HCT116 (cell line): Measurements from ENCODE around the gene ARHGAP18. TPM values are rescaled to one million over a fixed set of nuclear protein-coding genes. Genes with fewer than 3 reads are reported as not detected.

ENCODE experiments used
- ATAC-seq: fragments of 200-7000 bp; cut with Tn5 transposase; 2 replicates; pipeline ENCODE4 v1.9.1; 2020; ENCODE audit warnings: mild to moderate bottlenecking, moderate library complexity
- BruUV-seq: library from RNA; stranded (reverse); fragments of 400-500 nt; replicated peaks from 2 replicates; lab custom pipeline; 2021; lab: Mats Ljungman, UMichigan
- CTCF ChIA-PET: fragments of 300-600 bp; sonication (Branson Sonifier 250); formaldehyde crosslinking; loops from one replicate; lab custom pipeline; 2021; ENCODE audit warnings: antibody characterized with exemption; lab: Charles Lee
- POLR2A ChIA-PET: fragments of 300-600, 350-600 bp; sonication (Branson Sonifier 250); formaldehyde crosslinking; loops from one replicate; lab custom pipeline; 2021; ENCODE audit warnings: antibody characterized with exemption; lab: Charles Lee
- RAD21 ChIA-PET, 2 experiments: fragments of 300-600 bp; sonication (Branson Sonifier 250); formaldehyde crosslinking; loops; one replicate each; lab custom pipeline; 2023; ENCODE audit warnings: low total read pairs in 2 of 2; ENCODE audit not compliant: uncharacterized antibody in 2 of 2, unreplicated experiment in 2 of 2, low non-redundant PET in 1 of 2; lab: Charles Lee
- DNase-seq: peaks from one replicate; pipeline ENCODE4 v3.0.0-alpha.2; 2010; ENCODE audit warnings: low read depth, low spot score
- H2AFZ ChIP-seq: fragments of 200-600 bp; shearing (Covaris generic), sonication (generic); 2 replicates; pipeline ENCODE4 v1.6.1; 2017; ENCODE audit warnings: low read depth, mixed run types, mixed read lengths, antibody characterized with exemption, low read length; ENCODE audit not compliant: poor library complexity, severe bottlenecking
- H3K27ac ChIP-seq: 2 replicates; pipeline ENCODE4 v1.5.1; 2012; ENCODE audit warnings: low read depth, low read length
- H3K27me3 ChIP-seq: fragments of 200-600 bp; sonication (generic); 2 replicates; pipeline ENCODE4 v1.6.1; 2016; ENCODE audit warnings: mixed run types, low read length, mixed read lengths; ENCODE audit not compliant: insufficient read depth
- H3K36me3 ChIP-seq, 2 experiments: fragments of 200-500 bp in 1 of 2; fragments of 200-600 bp in 1 of 2; sonication (Bioruptor generic) in 1 of 2; sonication (generic) in 1 of 2; 2 replicates each; pipeline versions ENCODE4 v1.5.1 to v1.6.1; 2014 to 2016; ENCODE audit warnings: low read length in 2 of 2, inconsistent platforms in 1 of 2, mixed read lengths in 1 of 2, mixed run types in 1 of 2; ENCODE audit not compliant: insufficient read depth in 2 of 2, control insufficient read depth in 1 of 2
- H3K4me1 ChIP-seq, 2 experiments: fragments of 200-600 bp in 1 of 2; sonication (generic) in 1 of 2; 2 replicates each; pipeline versions ENCODE4 v1.5.1 to v1.6.1; 2012 to 2017; ENCODE audit warnings: low read length in 2 of 2, inconsistent platforms in 1 of 2, mild to moderate bottlenecking in 1 of 2, mixed read lengths in 1 of 2, mixed run types in 1 of 2, moderate library complexity in 1 of 2; ENCODE audit not compliant: insufficient read depth in 2 of 2, control insufficient read depth in 1 of 2
- H3K4me2 ChIP-seq: fragments of 200-600 bp; sonication (generic); 2 replicates; pipeline ENCODE4 v1.6.1; 2017; ENCODE audit warnings: mixed run types, low read length, mixed read lengths
- H3K4me3 ChIP-seq, 2 experiments: fragments of 200-600 bp in 1 of 2; sonication (generic) in 1 of 2; replicated peaks in 1 of 2; 2 replicates each; pipeline ENCODE4 v1.5.1; 2011 to 2016; ENCODE audit warnings: low read length in 2 of 2, control low read depth in 1 of 2, low read depth in 1 of 2, mild to moderate bottlenecking in 1 of 2, mixed read lengths in 1 of 2, mixed run types in 1 of 2
- H3K79me2 ChIP-seq: fragments of 200-600 bp; sonication (generic); 2 replicates; pipeline ENCODE4 v1.6.1; 2017; ENCODE audit warnings: mild to moderate bottlenecking, mixed run types, low read length, moderate library complexity, mixed read lengths; ENCODE audit not compliant: insufficient read depth
- H3K9ac ChIP-seq: fragments of 200-600 bp; sonication (generic); 2 replicates; pipeline ENCODE4 v1.6.1; 2016; ENCODE audit warnings: low read length, mixed read lengths
- H3K9me2 ChIP-seq: fragments of 200-600 bp; sonication (generic), shearing (Covaris generic); 2 replicates; pipeline ENCODE4 v1.6.1; 2017; ENCODE audit warnings: mixed run types, mild to moderate bottlenecking, moderate library complexity; ENCODE audit not compliant: insufficient read depth
- H3K9me3 ChIP-seq, 2 experiments: fragments of 200-500 bp in 1 of 2; fragments of 200-600 bp in 1 of 2; sonication (Bioruptor generic) in 1 of 2; sonication (generic) in 1 of 2; 2 replicates each; pipeline ENCODE4 v1.6.1; 2014 to 2017; ENCODE audit warnings: low read length in 2 of 2, mixed read lengths in 2 of 2, inconsistent platforms in 1 of 2, low read depth in 1 of 2, mild to moderate bottlenecking in 1 of 2, mixed run types in 1 of 2, moderate library complexity in 1 of 2; ENCODE audit not compliant: control insufficient read depth in 1 of 2, insufficient read depth in 1 of 2
- H4K20me1 ChIP-seq: fragments of 200-600 bp; sonication (generic), shearing (Covaris generic); 2 replicates; pipeline ENCODE4 v1.6.1; 2017; ENCODE audit warnings: mixed run types, mild to moderate bottlenecking, moderate library complexity; ENCODE audit not compliant: insufficient read depth
- CBX3 ChIP-seq: IDR thresholded peaks from 2 replicates; pipeline ENCODE4 v1.6.1; 2012; ENCODE audit warnings: low read depth
- CEBPB ChIP-seq: IDR thresholded peaks from 2 replicates; pipeline ENCODE4 v1.6.1; 2012; ENCODE audit warnings: low read depth
- EGR1 ChIP-seq: IDR thresholded peaks from 2 replicates; pipeline ENCODE4 v1.6.1; 2012; ENCODE audit warnings: low read depth
- ELF1 ChIP-seq: IDR thresholded peaks from 2 replicates; pipeline ENCODE4 v1.6.1; 2012; ENCODE audit warnings: low read depth, borderline replicate concordance
- EZH2 ChIP-seq: fragments of 200-600 bp; sonication (generic); IDR thresholded peaks from 2 replicates; pipeline ENCODE4 v1.6.1; 2017; ENCODE audit warnings: antibody characterized with exemption, mixed run types
- POLR2A ChIP-seq: IDR thresholded peaks from 2 replicates; pipeline ENCODE4 v1.7.0; 2011; ENCODE audit warnings: borderline replicate concordance; ENCODE audit not compliant: insufficient read depth, insufficient read length; ENCODE audit errors: extremely low read depth
- POLR2AphosphoS5 ChIP-seq: IDR thresholded peaks from 2 replicates; pipeline ENCODE4 v1.6.1; 2011; ENCODE audit warnings: mild to moderate bottlenecking, low read depth, low read length, moderate library complexity
- RAD21 ChIP-seq: IDR thresholded peaks from 2 replicates; pipeline ENCODE4 v1.6.1; 2012; ENCODE audit warnings: low read depth, mild to moderate bottlenecking
- SIN3A ChIP-seq: IDR thresholded peaks from 2 replicates; pipeline ENCODE4 v1.6.1; 2012; ENCODE audit warnings: low read depth
- SP1 ChIP-seq: IDR thresholded peaks from 2 replicates; pipeline ENCODE4 v1.6.1; 2012; ENCODE audit warnings: low read depth
- SRF ChIP-seq: IDR thresholded peaks from 2 replicates; pipeline ENCODE4 v1.6.1; 2012; ENCODE audit warnings: low read depth
- TCF7L2 ChIP-seq: IDR thresholded peaks from 2 replicates; pipeline ENCODE4 v1.7.0; 2011; ENCODE audit warnings: borderline replicate concordance, inconsistent platforms; ENCODE audit not compliant: insufficient read depth, insufficient read length; ENCODE audit errors: extremely low read depth
- ZFX ChIP-seq: fragments of 450-650 bp; IDR thresholded peaks from 2 replicates; pipeline ENCODE4 v1.6.1; 2017
- ZNF274 ChIP-seq: fragments of 200-500 bp; sonication (Bioruptor generic); IDR thresholded peaks from 2 replicates; pipeline ENCODE4 v1.6.1; 2014; ENCODE audit warnings: mild to moderate bottlenecking, low read depth, low read length, inconsistent platforms
- intact Hi-C: fragments of 100-400 bp; cut with micrococcal nuclease; formaldehyde crosslinking; loops from 2 replicates; pipeline ENCODE4 v1.10.0; 2022
- total RNA-seq: library from RNA; stranded (reverse); gene quantifications from one replicate; pipeline ENCODE4 v1.2.1, GENCODE V29; 2021; ENCODE audit not compliant: unreplicated experiment
- TF ChIP-seq, protein P1 (sequence below), 3 experiments: fragments of 200-600 bp in 1 of 3; sonication (generic) in 1 of 3; IDR thresholded peaks in 2 of 3; conservative IDR thresholded peaks in 1 of 3; 2 replicates each; pipeline ENCODE4 v1.5.1; 2012 to 2017; ENCODE audit warnings: low read depth in 2 of 3, low read length in 2 of 3, antibody characterized with exemption in 1 of 3, borderline replicate concordance in 1 of 3, control low read depth in 1 of 3, mild to moderate bottlenecking in 1 of 3, mixed read lengths in 1 of 3, mixed run types in 1 of 3, moderate library complexity in 1 of 3; ENCODE audit not compliant: insufficient read depth in 1 of 3

ARHGAP18 gene
- total RNA-seq, 1 experiment from 2014 or later = 70.3 TPM

DNA sequence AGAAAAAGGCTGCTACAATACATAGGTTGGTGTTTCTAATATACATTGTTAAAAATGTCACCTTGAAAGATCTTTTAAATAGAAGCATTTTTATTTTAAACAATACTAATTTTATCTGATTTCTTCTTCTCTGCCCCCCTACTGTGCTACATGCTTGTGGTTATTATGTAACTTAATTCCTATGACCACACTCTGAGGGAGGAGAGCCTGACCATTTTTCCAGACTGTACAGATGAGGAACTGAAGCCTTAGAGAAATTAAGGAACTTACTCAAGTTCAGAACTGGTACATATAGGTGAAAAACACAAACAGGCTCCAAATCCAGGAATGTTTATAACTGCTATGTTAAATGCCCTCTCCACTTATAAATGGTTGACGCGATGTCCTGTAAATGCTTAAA, 43.4 kb upstream of the ARHGAP18 start:
- Histone ChIP-seq H3K9me2 (no peaks in the 10 kb centered on the region), H3K4me2 (peak overlapping the region; percentile 55), H3K4me1 (peaks cover 57 to 58% of the 10 kb centered on the region in 2 experiments), H3K27me3 (no peaks in the 10 kb centered on the region), H3K36me3 (no peaks in the 10 kb centered on the region), H2AFZ (peak overlapping the region; percentile 87), H3K79me2 (no peaks in the 10 kb centered on the region), H3K4me3 (no peak overlapping the region)
- BruUV-seq = no TSS peak
- ATAC-seq = no peak
- RAD21 ChIA-PET = interaction anchor here in 1 of 2 experiments (0.7 kb wide), 1 partner anchor 42 kb away, joined by 5 read pairs; no protein-coding TSS in a partner anchor
- POLR2A ChIA-PET = no interaction called here
- CTCF ChIA-PET = interaction anchor here (0.6 kb wide), 1 partner anchor 86 kb away, joined by 3 read pairs; no protein-coding TSS in a partner anchor
- intact Hi-C loops = no loop called here
- DNase-seq = no peak
- TF ChIP-seq SP1 (0 out of 2 replicates have a peak, but pooled peaks have one; percentile 27), CEBPB (0 out of 2 replicates have a peak, but pooled peaks have one; percentile 25), RAD21 (no peak), POLR2AphosphoS5 (no peak), SIN3A (no peak), CBX3 (peak; percentile 10; the same call in 1 of the 2 replicates), ELF1 (no peak; the same call in 1 of the 2 replicates), ZNF274 (no peak), TCF7L2 (no peak), EZH2 (no peak), ZFX (no peak), EGR1 (no peak), POLR2A (no peak), SRF (no peak)
- TF ChIP-seq, protein P1, sequence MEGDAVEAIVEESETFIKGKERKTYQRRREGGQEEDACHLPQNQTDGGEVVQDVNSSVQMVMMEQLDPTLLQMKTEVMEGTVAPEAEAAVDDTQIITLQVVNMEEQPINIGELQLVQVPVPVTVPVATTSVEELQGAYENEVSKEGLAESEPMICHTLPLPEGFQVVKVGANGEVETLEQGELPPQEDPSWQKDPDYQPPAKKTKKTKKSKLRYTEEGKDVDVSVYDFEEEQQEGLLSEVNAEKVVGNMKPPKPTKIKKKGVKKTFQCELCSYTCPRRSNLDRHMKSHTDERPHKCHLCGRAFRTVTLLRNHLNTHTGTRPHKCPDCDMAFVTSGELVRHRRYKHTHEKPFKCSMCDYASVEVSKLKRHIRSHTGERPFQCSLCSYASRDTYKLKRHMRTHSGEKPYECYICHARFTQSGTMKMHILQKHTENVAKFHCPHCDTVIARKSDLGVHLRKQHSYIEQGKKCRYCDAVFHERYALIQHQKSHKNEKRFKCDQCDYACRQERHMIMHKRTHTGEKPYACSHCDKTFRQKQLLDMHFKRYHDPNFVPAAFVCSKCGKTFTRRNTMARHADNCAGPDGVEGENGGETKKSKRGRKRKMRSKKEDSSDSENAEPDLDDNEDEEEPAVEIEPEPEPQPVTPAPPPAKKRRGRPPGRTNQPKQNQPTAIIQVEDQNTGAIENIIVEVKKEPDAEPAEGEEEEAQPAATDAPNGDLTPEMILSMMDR (IDR thresholded peaks at IDR 0.05 in 2 of 3, conservative IDR thresholded peaks at IDR 0.05 in 1 of 3; ENCODE audit: borderline replicate concordance in 1 of 3, insufficient read depth in 1 of 3, low read depth in 2 of 3, low read length in 2 of 3) = no peak
- TF ChIP-seq, all 23 proteins: peak for 3
- Histone ChIP-seq H4K20me1 (no peaks in the 10 kb centered on the region), H3K9ac (no peak overlapping the region), H3K9me3 (no peaks in the 10 kb centered on the region), H3K27ac (peak overlapping the region; percentile 100)
